ENCODE data around the gene DACT1. TPM values are rescaled to one million over a fixed set of nuclear protein-coding genes. Genes with fewer than 3 reads are reported as not detected.

The DACT1 gene
- total RNA-seq, 1 donor from 2014 or later: 17.0 TPM

DNA sequence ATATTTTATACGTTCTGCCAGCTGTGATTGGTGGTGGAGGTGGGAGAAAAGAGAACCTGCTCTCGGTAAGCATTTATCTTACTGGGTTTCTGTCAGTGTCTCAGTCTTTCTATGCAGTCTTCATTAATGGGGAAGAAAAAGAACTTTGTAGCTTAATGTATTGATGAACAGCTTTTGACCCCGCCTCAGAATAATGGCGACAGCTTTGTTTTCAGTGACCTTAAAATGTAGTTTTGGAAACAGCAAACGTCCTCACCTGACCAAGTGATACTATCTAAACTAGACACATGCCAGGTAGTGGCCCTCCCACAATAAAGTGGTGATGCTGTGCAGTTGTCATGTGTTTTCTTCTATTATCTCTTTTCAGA is 1.4 kb downstream of the DACT1 start:
- no peaks in the 10 kb centered on the region for H3K36me3 ChIP-seq (ENCODE audit: control insufficient read depth, insufficient read depth, low read length)
- no peak for DNase-seq (ENCODE audit: low read depth)
- no peak for TF ChIP-seq CTCF (IDR thresholded peaks at IDR 0.05; ENCODE audit: insufficient read depth, low read length, poor library complexity, severe bottlenecking)
- H3K4me3 ChIP-seq (ENCODE audit: low read depth, low read length): peak overlapping the region; percentile 80
- no peaks in the 10 kb centered on the region for H3K27me3 ChIP-seq (ENCODE audit: control insufficient read depth, insufficient read depth, low read length)

- Histone ChIP-seq H3K4me3 (ENCODE audit: low read depth, low read length) (peak overlapping the region; percentile 80), H3K36me3 (ENCODE audit: control insufficient read depth, insufficient read depth, low read length) (no peaks in the 10 kb centered on the region), H3K27me3 (ENCODE audit: control insufficient read depth, insufficient read depth, low read length) (no peaks in the 10 kb centered on the region)
- no peak for DNase-seq (ENCODE audit: low read depth)
- peak; percentile 67 for TF ChIP-seq CTCF (IDR thresholded peaks at IDR 0.05; ENCODE audit: insufficient read depth, low read length, poor library complexity, severe bottlenecking)
These were observed 2.2 kb downstream of the DACT1 start for GRCh38 chr14:58639842-58640484.

- no peak overlapping the region for H3K4me3 ChIP-seq (ENCODE audit: low read depth, low read length)
- H3K27me3 ChIP-seq (ENCODE audit: control insufficient read depth, insufficient read depth, low read length): no peaks in the 10 kb centered on the region
- DNase-seq (ENCODE audit: low read depth): no peak
- H3K36me3 ChIP-seq (ENCODE audit: control insufficient read depth, insufficient read depth, low read length): no peaks in the 10 kb centered on the region
- TF ChIP-seq CTCF (IDR thresholded peaks at IDR 0.05; ENCODE audit: insufficient read depth, low read length, poor library complexity, severe bottlenecking): no peak
These were observed 3.2 kb downstream of the DACT1 start for GRCh38 chr14:58640959-58641358.

- no peak for DNase-seq (ENCODE audit: low read depth)
- TF ChIP-seq CTCF (IDR thresholded peaks at IDR 0.05; ENCODE audit: insufficient read depth, low read length, poor library complexity, severe bottlenecking): peak; percentile 32
- H3K4me3 ChIP-seq (ENCODE audit: low read depth, low read length): no peak overlapping the region
- no peaks in the 10 kb centered on the region for H3K36me3 ChIP-seq (ENCODE audit: control insufficient read depth, insufficient read depth, low read length)
- no peaks in the 10 kb centered on the region for H3K27me3 ChIP-seq (ENCODE audit: control insufficient read depth, insufficient read depth, low read length)
These were observed 3.7 kb downstream of the DACT1 start for GRCh38 chr14:58641509-58641908.

GRCh38 chr14:58643366-58643765 is 5.6 kb downstream of the DACT1 start:
- Histone ChIP-seq H3K27me3 (ENCODE audit: control insufficient read depth, insufficient read depth, low read length) (no peaks in the 10 kb centered on the region), H3K36me3 (ENCODE audit: control insufficient read depth, insufficient read depth, low read length) (no peaks in the 10 kb centered on the region), H3K4me3 (ENCODE audit: low read depth, low read length) (no peak overlapping the region)
- no peak for DNase-seq (ENCODE audit: low read depth)
- TF ChIP-seq CTCF (IDR thresholded peaks at IDR 0.05; ENCODE audit: insufficient read depth, low read length, poor library complexity, severe bottlenecking): no peak

GRCh38 chr14:58645641-58646040 is 7.9 kb downstream of the DACT1 start:
- no peak for DNase-seq (ENCODE audit: low read depth)
- no peak for TF ChIP-seq CTCF (IDR thresholded peaks at IDR 0.05; ENCODE audit: insufficient read depth, low read length, poor library complexity, severe bottlenecking)
- H3K36me3 ChIP-seq (ENCODE audit: control insufficient read depth, insufficient read depth, low read length): no peaks in the 10 kb centered on the region

More at GRCh38 chr14:58645641-58646040, 7.9 kb downstream of the DACT1 start:
- Histone ChIP-seq H3K4me3 (ENCODE audit: low read depth, low read length) (no peak overlapping the region), H3K27me3 (ENCODE audit: control insufficient read depth, insufficient read depth, low read length) (no peaks in the 10 kb centered on the region)
